Measurements from ENCODE around the gene GSTT2.
"Not testable (repeated sequence)": the region's sequence is repeated elsewhere in the genome, so short reads cannot be mapped to it uniquely, and the experiment has no call there.

Gene GSTT2

GRCh38 chr22:23979557-23980240 is at the start of gene GSTT2:
Gene GSTT2, plus strand, starts transcription at chr22:23980134.
- not testable (repeated sequence) for DNase-seq (ENCODE audit: low read depth in 2 of 2)

DNA sequence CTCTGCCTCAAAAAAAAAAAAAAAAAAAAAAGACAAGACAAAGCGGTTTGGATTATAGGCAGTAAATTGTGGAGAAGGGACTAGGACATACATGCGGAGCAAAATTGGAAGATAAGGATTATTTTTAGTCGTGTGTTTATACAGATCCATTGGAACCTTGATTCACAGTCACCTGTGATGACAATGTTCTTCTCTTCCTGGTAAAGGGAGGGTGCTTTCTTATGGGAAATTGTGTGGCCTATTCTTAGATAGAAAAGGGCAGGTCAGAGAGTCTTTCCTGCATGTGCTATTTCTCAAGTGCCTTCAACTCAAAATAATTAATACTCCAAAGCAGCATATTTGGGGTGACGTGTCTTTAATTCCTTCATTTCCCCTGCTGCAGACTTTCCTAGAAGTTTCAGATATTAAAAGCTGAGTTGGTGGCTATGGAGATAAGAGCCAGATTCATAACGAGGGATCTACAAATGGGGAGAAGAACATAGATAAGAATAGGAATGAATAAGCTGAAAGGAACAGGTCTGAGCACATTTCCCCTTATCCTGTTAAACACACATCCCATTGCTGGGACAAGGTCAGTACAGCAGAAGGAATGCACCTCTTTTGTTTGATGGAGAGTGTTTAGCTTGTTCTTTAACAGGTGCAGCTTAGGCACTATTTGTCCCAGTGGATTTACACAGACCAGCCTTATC is 41.5 kb upstream of the GSTT2 start:
- DNase-seq (ENCODE audit: low read depth in 2 of 2), result no peak

DNA sequence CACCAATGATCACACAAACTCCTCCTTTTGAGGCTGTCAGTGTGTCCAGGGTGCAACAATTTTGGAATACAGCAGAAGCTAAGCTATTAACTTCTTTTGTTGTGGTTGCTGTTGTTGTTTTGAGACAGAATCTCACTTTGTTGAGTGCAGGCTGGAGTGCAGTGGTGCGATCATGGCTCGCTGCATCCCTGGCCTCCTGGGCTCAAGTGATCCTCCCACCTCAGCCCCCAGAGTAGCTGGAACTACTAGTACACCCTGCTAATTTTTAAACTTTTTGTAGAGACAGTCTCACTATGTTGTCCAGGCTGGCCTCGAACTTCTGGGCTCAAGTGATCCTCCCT is 40.9 kb upstream of the GSTT2 start:
- no peak for DNase-seq (ENCODE audit: low read depth in 2 of 2)

DNA sequence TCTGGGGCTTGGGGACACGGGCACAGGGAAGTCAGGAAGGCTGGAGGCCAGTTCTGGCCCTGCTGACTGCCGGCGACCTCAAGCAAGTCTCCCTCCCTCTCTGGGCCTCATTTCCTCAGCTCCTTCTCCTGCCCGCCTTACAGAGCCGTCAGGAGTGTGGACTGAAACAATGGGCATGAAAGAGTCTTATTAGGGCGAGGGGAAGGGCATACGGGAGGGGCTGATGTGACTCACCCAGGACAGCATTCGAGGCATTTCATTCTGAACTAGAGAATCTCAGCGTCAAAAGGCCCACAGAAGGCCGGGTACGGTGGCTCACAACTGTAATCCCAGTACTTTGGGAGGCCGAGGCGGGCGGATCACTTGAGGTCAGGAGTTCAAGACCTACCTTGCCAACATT is 39.8 kb upstream of the GSTT2 start:
- DNase-seq (ENCODE audit: low read depth in 2 of 2), result not testable (repeated sequence)

GRCh38 chr22:23947391-23947790 is 32.5 kb upstream of the GSTT2 start:
- DNase-seq (ENCODE audit: low read depth in 2 of 2), result not testable (repeated sequence)

DNA sequence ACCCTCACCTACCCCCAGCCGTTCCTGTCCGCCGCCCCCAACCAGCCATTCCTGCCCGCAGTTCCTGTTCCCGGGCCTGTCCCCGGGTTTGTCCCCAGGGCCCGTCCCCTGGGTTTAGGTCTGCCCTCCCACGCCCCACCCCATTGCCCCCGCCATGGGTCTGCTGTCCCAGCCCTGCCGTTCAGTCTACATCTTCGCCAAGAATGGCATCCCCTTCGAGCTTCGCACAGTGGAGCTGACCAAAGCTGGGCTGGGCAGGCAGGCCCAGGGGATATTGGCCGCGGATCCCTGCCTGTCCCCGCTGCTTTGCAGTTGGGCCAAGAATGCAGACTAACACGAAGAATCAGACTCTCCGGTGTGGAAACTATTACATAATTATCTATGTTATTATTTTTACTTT is 30.2 kb upstream of the GSTT2 start:
- not testable (repeated sequence) for DNase-seq (ENCODE audit: low read depth in 2 of 2)

DNA sequence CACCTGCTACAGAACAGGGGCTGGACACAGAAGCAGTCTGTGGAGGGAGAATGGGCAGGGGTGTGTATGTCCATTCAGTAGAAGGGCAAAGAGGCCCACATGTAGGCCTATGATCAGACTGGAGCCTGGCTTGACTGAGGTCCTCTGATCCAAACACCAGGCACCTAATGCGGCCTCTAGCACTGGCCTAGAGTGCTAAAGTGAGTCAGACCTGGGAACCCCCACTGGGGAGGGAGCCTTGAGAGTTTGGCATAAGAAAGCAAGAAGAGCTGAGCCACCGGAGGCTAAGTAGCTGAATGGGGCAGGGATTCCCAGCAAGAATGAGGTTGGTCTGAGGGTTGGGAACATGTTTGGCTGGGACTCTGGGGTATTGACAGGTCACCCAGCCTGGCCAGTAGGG is 28.6 kb upstream of the GSTT2 start:
- DNase-seq (ENCODE audit: low read depth in 2 of 2), result not testable (repeated sequence)

DNA sequence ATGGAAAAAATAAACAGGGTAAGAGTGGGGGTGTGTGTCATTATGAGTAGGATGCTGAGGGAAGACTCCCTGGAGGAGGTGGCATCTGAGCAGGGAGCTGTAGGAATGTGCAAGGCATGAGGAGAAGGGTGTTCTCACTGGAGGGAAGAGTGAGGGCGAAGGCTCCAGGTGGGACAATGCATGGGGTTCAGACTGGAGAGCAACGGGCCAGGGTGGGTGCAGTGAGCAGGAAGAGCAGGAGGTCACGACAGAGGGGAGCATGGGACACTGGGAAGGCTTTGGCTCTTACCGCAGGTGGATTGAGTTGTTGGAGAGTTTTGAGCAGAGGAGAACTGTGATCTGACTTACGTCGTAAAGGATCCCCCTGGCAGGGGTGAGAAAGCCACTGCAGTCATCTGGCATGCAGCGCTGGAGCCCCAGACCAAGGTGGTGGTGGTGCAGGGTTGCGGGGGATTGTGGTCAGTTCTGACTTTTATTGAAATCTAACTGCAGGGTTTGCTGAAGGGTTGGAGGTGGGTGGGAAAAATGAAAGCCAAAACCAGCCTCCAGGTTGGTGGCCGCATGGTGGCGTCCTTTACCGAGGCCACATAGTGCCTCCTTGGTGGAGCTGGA is 27.0 kb upstream of the GSTT2 start:
- DNase-seq (ENCODE audit: low read depth in 2 of 2), result not testable (repeated sequence)

DNA sequence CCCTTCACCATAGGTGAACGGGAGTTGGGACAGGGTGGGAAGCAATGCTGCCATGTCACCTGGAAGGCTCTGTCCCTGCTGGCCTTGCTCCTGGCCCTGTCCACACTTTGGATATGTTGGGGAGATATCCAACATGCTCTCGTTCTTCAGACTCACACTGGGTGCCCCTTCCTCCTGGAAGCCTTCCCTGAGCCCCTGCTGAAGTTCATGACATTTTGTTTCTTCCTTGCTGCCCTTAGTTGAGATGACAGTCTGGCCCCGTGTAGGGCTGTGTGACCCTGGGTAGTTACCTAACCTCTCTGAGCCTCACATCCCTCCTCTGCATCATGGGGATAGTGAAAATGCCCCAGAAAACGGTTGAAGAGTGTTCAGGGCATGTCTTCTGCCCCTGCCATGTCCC is 26.4 kb upstream of the GSTT2 start:
- not testable (repeated sequence) for DNase-seq (ENCODE audit: low read depth in 2 of 2)

DNA sequence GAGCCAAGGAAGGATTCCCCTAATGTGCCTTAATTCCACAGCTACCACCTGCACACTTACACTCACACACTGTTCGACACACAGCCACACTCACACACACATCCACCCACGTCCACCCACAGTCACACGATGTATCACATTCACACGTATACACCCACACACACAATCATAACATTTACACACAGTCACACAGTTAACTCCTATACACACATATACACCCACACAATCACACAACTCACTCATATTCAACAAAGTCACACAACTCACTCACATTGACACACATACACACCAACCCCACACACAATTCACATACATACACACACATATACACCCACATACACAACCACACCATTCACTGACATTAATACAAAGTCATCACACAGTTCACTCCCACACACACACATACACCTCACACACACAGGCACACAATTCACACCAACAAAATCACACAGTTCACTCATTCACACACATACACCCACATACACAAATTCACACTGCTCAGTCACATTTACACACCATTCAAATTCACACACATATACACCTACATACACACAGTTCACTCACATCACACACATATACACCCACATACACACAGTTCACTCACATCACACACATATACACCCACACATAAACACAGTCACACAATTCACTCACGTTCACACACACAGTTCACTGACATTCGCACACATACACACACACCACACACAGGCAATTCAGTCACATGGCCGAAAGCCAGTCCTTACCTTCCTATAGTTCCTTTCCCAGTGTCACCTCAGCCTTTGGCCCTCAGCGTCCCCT is 25.5 kb upstream of the GSTT2 start:
- not testable (repeated sequence) for DNase-seq (ENCODE audit: low read depth in 2 of 2)

- not testable (repeated sequence) for DNase-seq (ENCODE audit: low read depth in 2 of 2)
Observed at GRCh38 chr22:23954991-23955305, 25.0 kb upstream of the GSTT2 start.

DNA sequence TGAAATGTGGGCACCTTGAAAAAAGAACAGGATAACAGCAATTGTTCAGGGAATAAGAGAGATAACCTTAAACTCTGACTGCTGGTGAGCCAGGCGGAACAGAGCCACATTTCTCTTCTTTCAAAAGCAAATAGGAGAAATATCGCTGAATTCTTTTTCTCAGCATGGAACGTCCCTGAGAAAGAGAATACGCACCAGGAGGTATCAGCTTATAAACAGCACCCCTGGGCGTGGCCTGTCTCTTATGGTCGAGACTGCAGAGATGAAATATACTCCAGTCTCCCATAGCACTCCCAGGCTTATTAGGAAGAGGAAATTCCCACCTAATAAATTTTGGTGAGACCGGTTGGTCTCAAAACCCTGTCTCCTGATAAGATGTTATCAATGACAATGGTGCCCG is 24.0 kb upstream of the GSTT2 start:
- DNase-seq (ENCODE audit: low read depth in 2 of 2), result not testable (repeated sequence)

DNA sequence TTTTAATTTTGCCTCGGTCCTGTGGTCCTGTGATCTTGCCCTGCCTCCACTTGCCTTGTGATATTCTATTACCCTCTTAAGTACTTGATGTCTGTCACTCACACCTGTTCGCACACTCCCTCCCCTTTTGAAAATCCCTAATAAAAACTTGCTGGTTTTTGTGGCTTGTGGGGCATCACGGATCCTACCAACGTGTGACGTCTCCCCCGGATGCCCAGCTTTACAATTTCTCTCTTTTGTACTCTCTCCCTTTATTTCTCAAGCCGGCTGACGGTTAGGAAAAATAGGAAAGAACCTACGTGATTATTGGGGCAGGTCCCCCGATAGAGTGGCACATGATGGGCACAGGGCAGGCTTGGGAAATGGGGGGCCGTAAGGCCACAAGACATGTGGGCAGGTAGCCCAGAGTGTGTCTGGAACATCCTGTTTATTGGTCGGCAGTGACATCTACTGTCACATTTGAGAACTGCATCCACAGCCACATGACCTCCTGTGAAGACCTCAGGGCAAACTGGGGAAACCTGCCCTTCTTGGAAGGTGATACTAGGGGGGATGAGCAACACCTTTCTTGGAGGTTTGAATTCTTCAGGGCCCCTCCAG is 23.5 kb upstream of the GSTT2 start:
- DNase-seq (ENCODE audit: low read depth in 2 of 2), result peak; percentile 42 to 63

DNA sequence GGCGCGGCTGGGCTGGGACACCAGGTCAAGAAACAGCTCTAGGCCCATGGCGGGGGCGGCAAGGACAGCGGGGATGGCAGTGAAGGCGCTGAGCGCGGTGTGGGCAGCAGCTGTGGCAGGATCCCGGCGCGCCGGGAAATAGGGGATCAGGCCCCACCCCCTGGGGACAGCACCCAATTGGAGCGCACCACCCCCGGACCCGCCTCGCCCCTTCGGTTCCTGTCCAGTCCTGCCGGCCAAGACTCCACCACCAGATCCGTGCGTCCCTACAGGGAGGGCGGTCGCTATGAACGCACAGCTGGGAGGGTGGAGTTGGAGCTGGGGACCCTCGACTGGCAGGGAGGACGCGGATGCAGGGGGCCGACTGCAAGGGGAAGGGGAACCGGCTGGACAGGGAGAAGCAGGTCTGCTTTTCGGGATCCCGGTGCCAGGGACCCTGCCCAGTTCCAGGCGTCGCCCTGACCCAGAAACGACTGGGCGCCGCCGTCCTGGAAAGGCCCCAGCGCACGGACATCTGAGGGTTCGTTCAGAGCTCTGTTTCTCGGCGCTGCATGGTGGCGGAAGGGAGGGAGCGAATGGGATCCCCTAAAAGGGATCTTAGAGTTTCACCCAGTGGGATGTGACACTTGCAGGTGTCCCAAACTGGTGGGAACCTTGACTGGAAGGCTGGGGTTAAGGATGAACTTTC is 18.7 kb upstream of the GSTT2 start, which contains the start of gene GSTT2B:
Gene GSTT2B (minus strand): TSS at position 112 of the 688 bp plus-strand sequence. CDS start 64 bp downstream, at position 48.
- DNase-seq (ENCODE audit: low read depth in 2 of 2), result not testable (repeated sequence)

- DNase-seq (ENCODE audit: low read depth in 2 of 2), result not testable (repeated sequence)
Observed at GRCh38 chr22:23966094-23966493, 13.8 kb upstream of the GSTT2 start.

DNA sequence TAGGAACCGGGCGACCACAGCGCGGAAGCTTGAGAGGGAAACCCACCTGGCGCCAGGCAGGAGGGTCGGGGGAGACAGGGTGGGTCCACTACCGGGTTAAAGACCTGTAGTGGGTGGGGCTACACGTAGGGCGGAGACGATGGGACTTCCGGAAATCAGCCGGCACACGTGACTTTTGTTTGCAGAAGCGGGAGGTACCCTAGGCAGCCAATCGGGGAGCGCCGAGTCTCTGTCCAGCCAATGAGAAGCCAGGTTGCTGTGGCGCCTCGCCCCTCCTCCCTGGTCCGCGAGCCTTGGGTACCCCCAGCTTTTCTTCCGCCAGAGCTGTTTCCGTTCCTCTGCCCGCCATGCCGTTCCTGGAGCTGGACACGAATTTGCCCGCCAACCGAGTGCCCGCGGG is 13.4 kb upstream of the GSTT2 start, which contains the start of gene DDTL:
Gene DDTL (plus strand): TSS at position 321 of the 400 bp plus-strand sequence. CDS start 27 bp downstream, at position 348.
- DNase-seq (ENCODE audit: low read depth in 2 of 2), result not testable (repeated sequence)

DNA sequence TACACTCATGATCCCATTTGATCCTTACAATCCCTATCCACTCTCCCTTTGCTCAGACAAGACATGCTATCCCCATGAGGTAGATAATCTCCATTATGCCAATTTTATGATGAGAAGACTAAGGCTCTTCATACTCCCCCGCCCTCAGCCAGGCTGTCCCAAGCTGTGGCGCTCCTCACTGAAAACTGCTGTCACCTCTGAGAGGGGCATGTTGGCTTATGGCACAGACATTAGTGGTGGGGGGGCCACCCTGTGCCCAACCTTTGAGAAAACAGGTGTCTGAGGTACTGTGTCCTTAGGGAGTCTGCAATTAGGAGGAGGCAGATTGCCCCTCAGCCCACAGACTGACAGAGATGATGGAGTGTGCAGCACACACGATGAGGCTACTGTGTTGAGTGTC is 10.9 kb upstream of the GSTT2 start:
- DNase-seq (ENCODE audit: low read depth in 2 of 2), result no peak

- no peak for DNase-seq (ENCODE audit: low read depth in 2 of 2)
Observed at GRCh38 chr22:23970201-23970641, 9.7 kb upstream of the GSTT2 start.

GRCh38 chr22:23970816-23971486 is 9.0 kb upstream of the GSTT2 start:
- no peak for DNase-seq (ENCODE audit: low read depth in 2 of 2)

DNA sequence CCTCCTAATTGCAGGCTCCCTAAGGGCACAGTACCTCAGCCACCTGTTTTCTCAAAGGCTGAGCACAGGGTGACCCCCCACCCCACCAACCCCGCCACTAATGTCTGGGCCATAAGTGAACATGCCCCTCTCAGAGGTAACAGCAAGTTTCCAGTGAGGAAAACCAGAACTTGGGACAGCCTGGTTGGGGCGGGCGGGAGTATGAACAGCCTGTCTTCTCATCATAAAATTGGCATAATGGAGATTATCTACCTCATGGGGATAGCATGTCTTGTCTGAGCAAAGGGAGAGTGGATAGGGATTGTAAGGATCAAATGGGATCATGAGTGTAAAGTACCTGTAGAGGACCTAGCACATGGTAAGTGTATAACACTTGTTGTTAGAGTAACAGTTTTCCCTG is 8.0 kb upstream of the GSTT2 start:
- DNase-seq (ENCODE audit: low read depth in 2 of 2), result not testable (repeated sequence)
